K562 (cell line): ENCODE results near the gene ZNF229. TPM values are rescaled to one million over a fixed set of nuclear protein-coding genes. Genes with fewer than 3 reads are reported as not detected.

ENCODE experiments used
- ATAC-seq: fragments of 200-7000 bp; cut with Tn5 transposase; 3 replicates; pipeline ENCODE4 v1.9.1; 2020; ENCODE audit warnings: moderate library complexity
- BruUV-seq: library from RNA; stranded (reverse); fragments of 400-500 nt; replicated peaks from 2 replicates; lab custom pipeline; 2021; lab: Mats Ljungman, UMichigan
- CTCF ChIA-PET: fragments of 300-600 bp; formaldehyde crosslinking; extraction: SDS; loops from one replicate; lab custom pipeline; 2021; ENCODE audit warnings: low intra/inter-chr PET ratio; lab: Yijun Ruan, JAX
- POLR2A ChIA-PET: fragments of 300-600, 350-650 bp; sonication (Branson Sonifier 250); formaldehyde crosslinking; extraction: SDS; loops from one replicate; lab custom pipeline; 2021; ENCODE audit warnings: antibody characterized with exemption, inconsistent platforms; lab: Yijun Ruan, JAX
- DNase-seq, 4 experiments: peaks; one replicate each; pipeline versions ENCODE4 v3.0.0 to v3.0.0-alpha.2; 2011 to 2018; ENCODE audit warnings: low spot score in 3 of 4, mixed read lengths in 3 of 4; ENCODE audit errors: extremely low read depth in 1 of 4
- FAIRE-seq: peaks from 2 replicates; lab custom pipeline; 2011; peaks lifted over from hg19 to GRCh38; lab: Jason Lieb, UNC
- H2AFZ ChIP-seq: 2 replicates; pipeline ENCODE4 v1.6.0; 2011; ENCODE audit warnings: low read depth, low read length, control low read depth, inconsistent platforms
- H3K27ac ChIP-seq: fragments of 200-600 bp; 3 replicates; pipeline ENCODE4 v1.8.0; 2011; ENCODE audit warnings: low read depth, mild to moderate bottlenecking, control low read depth, inconsistent platforms, low read length, moderate library complexity, mixed read lengths; ENCODE audit errors: extremely low read depth
- H3K27me3 ChIP-seq, 2 experiments: fragments of 300-600 bp in 1 of 2; 2 replicates in 1 of 2; 3 replicates in 1 of 2; pipeline versions ENCODE4 v1.6.0 to v1.8.0; 2011; ENCODE audit warnings: inconsistent platforms in 2 of 2, low read length in 2 of 2, mild to moderate bottlenecking in 1 of 2, mixed read lengths in 1 of 2, moderate library complexity in 1 of 2; ENCODE audit not compliant: control insufficient read depth in 2 of 2, insufficient read depth in 2 of 2
- H3K36me3 ChIP-seq: fragments of 300-600 bp; 3 replicates; pipeline ENCODE4 v1.8.0; 2011; ENCODE audit warnings: mild to moderate bottlenecking, low read length, inconsistent platforms; ENCODE audit not compliant: control insufficient read depth, insufficient read depth
- H3K4me1 ChIP-seq, 2 experiments: fragments of 200-600 bp in 1 of 2; replicated peaks in 1 of 2; 2 replicates in 1 of 2; 3 replicates in 1 of 2; pipeline versions ENCODE4 v1.5.1 to v1.8.0; 2011; ENCODE audit warnings: inconsistent platforms in 2 of 2, low read length in 2 of 2, mild to moderate bottlenecking in 1 of 2, mixed read lengths in 1 of 2, moderate library complexity in 1 of 2; ENCODE audit not compliant: control insufficient read depth in 2 of 2, insufficient read depth in 2 of 2
- H3K4me2 ChIP-seq: 2 replicates; pipeline ENCODE4 v1.6.1; 2011; ENCODE audit warnings: low read length, control low read depth, inconsistent platforms, mixed read lengths; ENCODE audit not compliant: insufficient read depth
- H3K4me3 ChIP-seq: fragments of 200-600 bp; sonication (generic), shearing (Covaris generic); 2 replicates; pipeline ENCODE4 v1.5.1; 2016; ENCODE audit warnings: control low read depth, inconsistent platforms
- H3K79me2 ChIP-seq: fragments of 200-600 bp; 3 replicates; pipeline ENCODE4 v1.8.0; 2011; ENCODE audit warnings: low read length, inconsistent platforms; ENCODE audit not compliant: control insufficient read depth, insufficient read depth
- H3K9ac ChIP-seq, 2 experiments: 2 replicates each; pipeline versions ENCODE4 v1.6.0 to v1.6.1; 2011; ENCODE audit warnings: low read depth in 2 of 2, low read length in 2 of 2, control low read depth in 1 of 2, inconsistent platforms in 1 of 2, mild to moderate bottlenecking in 1 of 2, mixed read lengths in 1 of 2; ENCODE audit not compliant: insufficient read depth in 1 of 2
- H3K9me1 ChIP-seq: one replicate; pipeline ENCODE4 v1.6.0; 2011; ENCODE audit warnings: inconsistent platforms, mild to moderate bottlenecking, low read length, moderate library complexity; ENCODE audit not compliant: control insufficient read depth, insufficient read depth
- H3K9me3 ChIP-seq: replicated peaks from 2 replicates; pipeline ENCODE4 v1.5.1; 2011; ENCODE audit warnings: low read depth, low read length, inconsistent platforms; ENCODE audit not compliant: control insufficient read depth, insufficient read depth
- H4K20me1 ChIP-seq: replicated peaks from 2 replicates; pipeline ENCODE4 v1.6.1; 2011; ENCODE audit warnings: low read length, inconsistent platforms, mixed read lengths; ENCODE audit not compliant: control insufficient read depth, insufficient read depth
- C11orf30 ChIP-seq: fragments of 450-650 bp; IDR thresholded peaks from 2 replicates; pipeline ENCODE4 v1.6.1; 2016; ENCODE audit warnings: low read depth, mild to moderate bottlenecking
- CBX1 ChIP-seq: sonication (generic); IDR thresholded peaks from 2 replicates; pipeline ENCODE4 v1.6.1; 2016; ENCODE audit warnings: antibody characterized with exemption, low read depth, mild to moderate bottlenecking
- E2F8 ChIP-seq: fragments of 450-650 bp; IDR thresholded peaks from 2 replicates; pipeline ENCODE4 v1.7.1; 2018; ENCODE audit warnings: mild to moderate bottlenecking, low read depth; ENCODE audit not compliant: partially characterized antibody
- EHMT2 ChIP-seq: fragments of 450-650 bp; IDR thresholded peaks from 2 replicates; pipeline ENCODE4 v1.6.1; 2018; ENCODE audit warnings: antibody characterized with exemption
- HCFC1 ChIP-seq: IDR thresholded peaks from 2 replicates; pipeline ENCODE4 v1.6.1; 2012; ENCODE audit warnings: low read depth, low read length, improper control_type of control experiment
- HLTF ChIP-seq: fragments of 450-650 bp; IDR thresholded peaks from 2 replicates; pipeline ENCODE4 v1.6.1; 2016
- L3MBTL2 ChIP-seq: fragments of 450-650 bp; IDR thresholded peaks from 2 replicates; pipeline ENCODE4 v1.6.1; 2016; ENCODE audit warnings: mild to moderate bottlenecking, moderate library complexity
- MAFG ChIP-seq: fragments of 450-650 bp; conservative IDR thresholded peaks from 2 replicates; pipeline ENCODE4 v1.6.1; 2016; ENCODE audit warnings: missing genetic modification characterization, missing compliant biosample characterization
- MTA1 ChIP-seq: fragments of 450-650 bp; IDR thresholded peaks from 2 replicates; pipeline ENCODE4 v1.6.1; 2017; ENCODE audit warnings: borderline replicate concordance
- ZNF316 ChIP-seq: fragments of 450-650 bp; IDR thresholded peaks from 2 replicates; pipeline ENCODE4 v1.6.1; 2016
- ZSCAN29 ChIP-seq: fragments of 450-650 bp; IDR thresholded peaks from 2 replicates; pipeline ENCODE4 v1.6.1; 2017
- WGBS: fragments of 100-300 bp; shearing (Covaris generic); methylation state at CpG from one replicate; pipeline ENCODE4 v1.1.6; 2016; ENCODE audit warnings: low coverage, mixed read lengths; ENCODE audit not compliant: insufficient coverage; ENCODE audit errors: missing lambda C conversion rate; 5-methylcytosine and 5-hydroxymethylcytosine counted together
- in situ Hi-C: fragments of 300-500 bp; cut with MboI; formaldehyde crosslinking; loops from 4 replicates; pipeline ENCODE4 v1.15.0; 2018; ENCODE audit warnings: inconsistent platforms, mixed read lengths
- intact Hi-C: fragments of 100-400 bp; cut with micrococcal nuclease; formaldehyde crosslinking; loops from 2 replicates; pipeline ENCODE4 v1.14.2; 2022
- polyA plus RNA-seq, 8 experiments: library from polyadenylated mRNA; depleted of rRNA in 4 of 8; stranded (reverse) in 5 of 8; unstranded in 3 of 8; fragments of >200 nt; fragmentation: Nextera tagmentation in 2 of 8; fragmentation: Illumina TruSeq in 1 of 8; extraction: Ambion mirVana in 2 of 8; extraction: Trizol in 1 of 8; gene quantifications; 2 replicates each; pipeline versions ENCODE4 v1.2.1 to v1.2.3, GENCODE V29; 2011 to 2014; ENCODE audit warnings: inconsistent platforms in 1 of 8, missing spikeins in 1 of 8
- total RNA-seq, 7 experiments: library from RNA; depleted of rRNA in 6 of 7; stranded (reverse); fragments of >200 nt in 6 of 7; fragmentation: Illumina TruSeq in 2 of 7; extraction: Trizol in 2 of 7; gene quantifications; 2 replicates each; pipeline versions ENCODE4 v1.2.1 to v1.2.3, GENCODE V29; 2011 to 2021; ENCODE audit warnings: low replicate concordance in 1 of 7
- TF ChIP-seq, protein P1 (sequence below): sonication (generic); formaldehyde crosslinking; IDR thresholded peaks from 2 replicates; pipeline ENCODE4 v1.8.0; 2022; ENCODE audit warnings: missing genetic modification reagents, mild to moderate bottlenecking, moderate library complexity, borderline replicate concordance

ZNF229 gene
- total and polyA plus RNA-seq, 9 of the 15 experiments (the other 6 are each of a cell fraction or from before 2014, with no cell fraction given) = 0.31 to 2.4 (median 0.74) TPM

DNA sequence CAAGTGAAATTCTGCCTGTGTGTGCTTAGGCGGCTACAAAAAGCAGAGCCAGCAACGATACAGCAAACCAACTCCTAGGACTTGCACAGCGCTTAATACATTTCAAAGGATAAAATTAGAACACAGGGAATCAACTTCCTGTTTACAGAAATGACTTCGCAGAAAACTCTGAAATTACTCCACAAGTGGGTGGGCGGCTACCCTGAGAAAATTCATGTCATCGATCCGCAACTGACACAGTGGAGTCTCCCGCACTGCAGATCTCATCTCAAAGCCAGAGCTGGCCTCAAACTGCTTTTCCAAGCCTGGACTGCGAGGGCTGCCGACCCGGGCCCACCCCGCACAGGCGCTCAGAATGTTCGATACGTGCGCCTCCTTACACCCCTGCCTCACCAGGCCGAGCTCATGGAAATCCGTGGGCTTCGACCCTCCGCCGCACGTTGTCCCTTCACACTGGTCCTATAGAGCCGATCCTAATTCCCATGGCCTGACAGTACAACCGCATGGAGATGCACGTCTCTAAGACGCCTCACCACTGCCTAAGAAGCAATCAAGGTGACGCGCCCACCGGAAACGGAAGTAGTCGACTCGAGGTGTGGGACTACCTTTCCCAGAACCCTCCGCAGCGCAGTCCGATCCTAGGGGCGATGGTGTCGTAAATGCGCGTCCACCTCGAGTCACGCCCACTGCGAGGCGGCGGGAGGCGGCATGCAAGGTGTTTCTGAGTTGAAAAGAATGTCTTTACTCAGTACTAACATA is at the start of gene ZNF229 (continued):
- TF ChIP-seq, protein P1, sequence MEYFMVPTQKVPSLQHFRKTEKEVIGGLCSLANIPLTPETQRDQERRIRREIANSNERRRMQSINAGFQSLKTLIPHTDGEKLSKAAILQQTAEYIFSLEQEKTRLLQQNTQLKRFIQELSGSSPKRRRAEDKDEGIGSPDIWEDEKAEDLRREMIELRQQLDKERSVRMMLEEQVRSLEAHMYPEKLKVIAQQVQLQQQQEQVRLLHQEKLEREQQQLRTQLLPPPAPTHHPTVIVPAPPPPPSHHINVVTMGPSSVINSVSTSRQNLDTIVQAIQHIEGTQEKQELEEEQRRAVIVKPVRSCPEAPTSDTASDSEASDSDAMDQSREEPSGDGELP = peak; percentile 25; the same call in 1 of the 2 replicates
- 0 out of 2 replicates have a peak, but pooled peaks have one; percentile 47 for TF ChIP-seq EHMT2
- TF ChIP-seq CBX1 = peak; percentile 29; the same call in 1 of the 2 replicates
- TF ChIP-seq MTA1 = peak; percentile 80
- peak; percentile 41 for TF ChIP-seq MAFG (tag)
- TF ChIP-seq L3MBTL2 = peak; percentile 56
- TF ChIP-seq, all 486 proteins: peak for 39

GRCh38 chr19:44496711-44497110 is 48.4 kb upstream of the ZNF229 start:
- intact Hi-C loops = no loop called here
- H3K9me3 ChIP-seq = peaks cover 21% of the 10 kb centered on the region
- no peaks in the 10 kb centered on the region for H3K9me1 ChIP-seq
- DNase-seq (no peak), FAIRE-seq (no peak), ATAC-seq (no peak)
- WGBS = 89% methylated on average over 1 of the region's 1 CpG
- H3K9ac ChIP-seq = no peak overlapping the region
- no peak for TF ChIP-seq HLTF
- no peak for TF ChIP-seq E2F8
- no peak for TF ChIP-seq HCFC1
- TF ChIP-seq MAFG (tag) = peak; percentile 49
- TF ChIP-seq C11orf30 = peak; percentile 61; the same call in 1 of the 2 replicates
- TF ChIP-seq ZNF316 = peak; percentile 79
- TF ChIP-seq ZSCAN29 = no peak
- ChIA-PET POLR2A (no interaction called here), CTCF (no interaction called here)
- no peaks in the 10 kb centered on the region for H3K27me3 ChIP-seq
- no peak overlapping the region for H3K4me2 ChIP-seq
- peaks cover 29% of the 10 kb centered on the region for H3K79me2 ChIP-seq
- no peaks in the 10 kb centered on the region for H4K20me1 ChIP-seq
- in situ Hi-C loops = no loop called here
- no peak overlapping the region for H2AFZ ChIP-seq
- no TSS peak for BruUV-seq
- H3K4me1 ChIP-seq = peaks cover 7 to 22% of the 10 kb centered on the region in 2 experiments; a peak in 3 of 5 replicates
- H3K27ac ChIP-seq = no peak overlapping the region
- peaks cover 55% of the 10 kb centered on the region; the same call in 2 of the 3 replicates for H3K36me3 ChIP-seq
- no peak overlapping the region for H3K4me3 ChIP-seq
